Body of pancreas (tissue), 4 donors: ENCODE results near the gene C15orf40. TPM values are rescaled to one million over a fixed set of nuclear protein-coding genes. Genes with fewer than 3 reads are reported as not detected.

Experiments used
- ATAC-seq: fragments of 150-250 bp; one replicate; pipeline ENCODE4 v1.9.1; 2016
- DNase-seq, 4 donors: peaks; one replicate each; pipeline ENCODE4 v3.0.0-alpha.2; 2019
- H3K27ac ChIP-seq, 4 donors: fragments of 200-600 bp; sonication (generic); 1 replicate in 3 of 4; 2 replicates in 1 of 4; pipeline versions ENCODE4 v1.5.1 to v1.6.1; 2016 to 2019; ENCODE audit warnings: mild to moderate bottlenecking in 1 of 4, mixed read lengths in 1 of 4, moderate library complexity in 1 of 4
- H3K27me3 ChIP-seq, 2 donors: fragments of 200-600 bp; sonication (generic); one replicate each; pipeline ENCODE4 v1.6.0; 2016; ENCODE audit warnings: mild to moderate bottlenecking in 1 of 2
- H3K36me3 ChIP-seq, 2 donors: fragments of 200-600 bp; sonication (generic); replicated peaks in 1 of 2; 2 replicates each; pipeline ENCODE4 v1.5.1; 2016; ENCODE audit warnings: low read depth in 2 of 2; ENCODE audit not compliant: insufficient read depth in 1 of 2
- H3K4me1 ChIP-seq: fragments of 200-600 bp; sonication (generic); one replicate; pipeline ENCODE4 v1.6.0; 2016
- H3K4me3 ChIP-seq, 2 donors: fragments of 200-600 bp; sonication (generic); 1 replicate in 1 of 2; 2 replicates in 1 of 2; pipeline ENCODE4 v1.5.1; 2016 to 2019
- H3K9me3 ChIP-seq, 3 donors: fragments of 200-600 bp; sonication (generic); 1 replicate in 2 of 3; 2 replicates in 1 of 3; pipeline ENCODE4 v1.5.1; 2016
- POLR2A ChIP-seq, 3 donors: fragments of 450-650 bp; IDR thresholded peaks; one replicate each; pipeline ENCODE4 v1.6.1; 2016; ENCODE audit warnings: antibody characterized with exemption in 3 of 3, mild to moderate bottlenecking in 2 of 3
- WGBS, 2 donors: methylation state at CpG; one replicate each; pipeline ENCODE4 v1.1.5; 2017; 5-methylcytosine and 5-hydroxymethylcytosine counted together
- intact Hi-C: fragments of 100-400 bp; cut with DNase I; formaldehyde crosslinking; loops from one replicate; pipeline ENCODE4 v1.15.1; 2023
- total RNA-seq, 2 donors: library from RNA; depleted of rRNA; stranded (reverse); fragments of >200 nt; gene quantifications; one replicate each; pipeline ENCODE4 v1.1.0, GENCODE V29; 2016
- TF ChIP-seq, protein P1 (sequence below), 7 experiments: fragments of 450-650 bp in 4 of 7; fragments of 200-600 bp in 3 of 7; sonication (generic) in 3 of 7; IDR thresholded peaks; one replicate each; pipeline ENCODE4 v1.5.1; 2016 to 2019; ENCODE audit warnings: antibody characterized with exemption in 7 of 7

Gene C15orf40
- total RNA-seq, 2 donors from 2014 or later, result 9.3 to 9.6 TPM

DNA sequence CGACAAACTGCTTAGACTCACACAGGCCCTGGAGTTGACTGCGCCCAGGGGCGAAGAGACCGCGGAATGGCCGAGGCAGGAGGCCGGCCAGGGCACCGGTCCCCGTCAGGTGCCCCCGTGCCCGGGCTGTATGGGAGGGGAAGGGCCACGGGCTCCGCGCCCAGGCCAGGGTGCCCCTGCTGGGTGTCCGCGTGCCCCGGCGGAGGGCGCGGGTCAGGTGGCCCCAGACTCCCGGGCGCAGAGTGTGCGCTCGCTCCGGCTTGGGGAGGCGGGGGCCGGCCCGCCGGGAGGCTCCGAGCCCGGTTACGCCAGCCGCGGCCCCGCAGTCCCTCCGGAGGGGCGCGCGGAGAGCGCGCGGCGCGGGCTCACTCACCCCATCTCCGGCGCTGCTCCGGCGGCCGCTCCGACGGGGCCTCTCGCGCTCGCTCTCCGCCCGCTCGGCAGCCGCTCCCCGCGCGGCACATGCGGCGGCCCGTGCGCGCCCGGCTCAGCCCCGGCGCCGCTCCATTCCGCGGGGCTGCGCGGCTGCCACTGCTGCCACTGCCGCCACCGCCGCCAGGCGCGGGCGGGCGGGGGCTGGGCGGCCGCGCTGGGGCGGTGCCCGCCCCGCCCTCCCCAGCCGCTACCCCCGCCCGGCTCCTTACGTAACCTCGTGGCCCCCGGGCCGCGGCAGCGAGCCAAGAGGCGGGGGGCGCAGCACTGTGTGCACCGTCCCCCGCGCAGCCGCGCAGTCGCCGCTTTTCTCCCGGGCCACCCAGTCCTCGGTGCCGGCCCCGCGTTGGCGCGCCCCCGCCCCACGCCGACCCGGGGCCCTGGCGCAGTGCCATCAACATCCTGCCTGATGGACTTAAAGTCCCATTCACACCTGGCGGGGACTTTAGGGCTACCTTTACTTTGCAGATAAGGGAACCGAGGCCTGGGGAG is 59.0 kb downstream of the C15orf40 start, which contains the start of gene HOMER2:
Gene HOMER2, minus strand, starts transcription at position 563 of the 924 bp plus-strand sequence. Its CDS starts 185 bp downstream, at position 378.
- no peaks in the 10 kb centered on the region for H3K9me3 ChIP-seq
- intact Hi-C loops, result no loop called here
- peak within 1 kb of the TSS; percentile 64 to 76 for H3K4me3 ChIP-seq
- peak within 1 kb of the TSS; percentile 93 to 99 (median 96) for H3K27ac ChIP-seq
- no peaks in the 10 kb centered on the region for H3K36me3 ChIP-seq
- 0 to 1% methylated on average over 15 to 111 of the region's 119 CpGs for WGBS, 2 donors
- TF ChIP-seq, protein P1, sequence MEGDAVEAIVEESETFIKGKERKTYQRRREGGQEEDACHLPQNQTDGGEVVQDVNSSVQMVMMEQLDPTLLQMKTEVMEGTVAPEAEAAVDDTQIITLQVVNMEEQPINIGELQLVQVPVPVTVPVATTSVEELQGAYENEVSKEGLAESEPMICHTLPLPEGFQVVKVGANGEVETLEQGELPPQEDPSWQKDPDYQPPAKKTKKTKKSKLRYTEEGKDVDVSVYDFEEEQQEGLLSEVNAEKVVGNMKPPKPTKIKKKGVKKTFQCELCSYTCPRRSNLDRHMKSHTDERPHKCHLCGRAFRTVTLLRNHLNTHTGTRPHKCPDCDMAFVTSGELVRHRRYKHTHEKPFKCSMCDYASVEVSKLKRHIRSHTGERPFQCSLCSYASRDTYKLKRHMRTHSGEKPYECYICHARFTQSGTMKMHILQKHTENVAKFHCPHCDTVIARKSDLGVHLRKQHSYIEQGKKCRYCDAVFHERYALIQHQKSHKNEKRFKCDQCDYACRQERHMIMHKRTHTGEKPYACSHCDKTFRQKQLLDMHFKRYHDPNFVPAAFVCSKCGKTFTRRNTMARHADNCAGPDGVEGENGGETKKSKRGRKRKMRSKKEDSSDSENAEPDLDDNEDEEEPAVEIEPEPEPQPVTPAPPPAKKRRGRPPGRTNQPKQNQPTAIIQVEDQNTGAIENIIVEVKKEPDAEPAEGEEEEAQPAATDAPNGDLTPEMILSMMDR (IDR thresholded peaks at IDR 0.05), result peak in 2 of 7 experiments; percentile 40 to 47
- TF ChIP-seq POLR2A (IDR thresholded peaks at IDR 0.05), result peak; percentile 14 to 50 (median 30)
- peak; percentile 90 to 94 (median 92) for DNase-seq
- peaks cover 42% of the 10 kb centered on the region for H3K4me1 ChIP-seq
- ATAC-seq, result peak; percentile 83
- no peaks in the 10 kb centered on the region for H3K27me3 ChIP-seq

DNA sequence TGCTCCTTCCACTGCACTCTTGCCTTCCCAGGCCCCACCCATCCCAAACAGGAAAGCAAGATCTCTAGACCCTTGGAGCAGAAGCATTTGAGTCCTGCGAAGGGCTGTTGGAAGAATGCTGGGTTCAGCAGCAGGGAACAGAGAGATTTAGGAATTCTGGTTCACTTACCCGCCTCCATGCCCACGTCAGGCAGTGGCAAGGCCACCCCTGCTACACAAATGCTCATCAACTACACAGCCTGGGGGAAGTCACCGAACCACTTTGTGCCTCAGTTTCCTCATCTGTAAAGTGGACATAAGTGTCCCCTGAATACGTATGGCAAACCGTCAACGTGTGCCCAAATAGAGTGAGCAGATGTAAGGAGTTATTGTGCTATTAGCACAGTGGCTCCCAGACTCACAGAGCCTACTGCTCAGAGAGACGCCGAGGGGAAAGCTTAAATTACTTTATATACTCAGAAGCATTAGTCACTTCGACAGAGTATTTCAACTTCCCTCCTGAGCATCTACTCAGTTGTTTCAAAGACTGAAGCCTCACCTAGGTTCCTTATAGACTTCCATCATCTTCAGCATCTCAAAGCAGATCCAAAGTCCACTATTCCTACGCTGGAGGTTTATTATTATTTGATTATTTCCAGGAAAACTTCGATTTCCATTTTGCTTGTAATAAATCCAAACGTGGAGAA is 59.8 kb downstream of the C15orf40 start:
- 6 to 20% methylated on average over 13 of the region's 13 CpGs for WGBS, 2 donors

DNA sequence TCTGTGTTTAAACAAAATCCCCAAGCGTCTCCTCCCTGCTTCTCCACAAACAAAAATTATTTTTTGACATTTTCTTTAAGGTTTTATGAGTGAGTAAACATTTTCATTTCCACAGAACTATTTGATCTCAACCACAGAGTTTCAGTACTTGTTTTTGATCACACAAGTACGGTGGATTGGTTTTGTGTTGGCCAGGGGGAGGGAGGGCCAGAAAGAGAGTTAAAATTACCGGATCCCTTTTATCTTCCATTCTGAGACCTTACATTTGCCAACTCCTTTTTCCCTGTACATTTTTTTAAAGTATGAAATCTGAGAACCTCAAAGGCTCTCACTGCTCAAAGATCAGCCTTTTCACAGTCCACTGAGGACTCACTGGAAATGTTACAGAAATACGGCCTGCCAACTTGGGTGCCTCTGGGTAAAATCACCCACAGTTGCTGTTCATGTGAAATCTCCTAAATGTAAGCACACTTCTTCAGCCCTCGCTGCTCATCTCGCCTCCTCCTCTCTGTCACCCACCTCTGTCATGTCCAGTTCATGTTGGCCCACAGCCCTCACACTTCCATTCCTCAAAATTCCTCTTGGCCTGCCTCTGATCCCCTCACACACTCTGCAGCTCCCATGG is 60.6 kb downstream of the C15orf40 start:
- peak in 1 of 4 donors; percentile 28 for DNase-seq
- peak overlapping the region; percentile 93 to 99 (median 96) for H3K27ac ChIP-seq
- intact Hi-C loops, result no loop called here

More for the DNA sequence above, 59.8 kb downstream of the C15orf40 start:
- peak in 3 of 4 donors; percentile 27 to 31 (median 29) for DNase-seq
- H3K36me3 ChIP-seq, result no peaks in the 10 kb centered on the region
- ATAC-seq, result peak; percentile 5
- peak overlapping the region; percentile 64 to 76 for H3K4me3 ChIP-seq
- peaks cover 42% of the 10 kb centered on the region for H3K4me1 ChIP-seq
- H3K9me3 ChIP-seq, result no peaks in the 10 kb centered on the region
- TF ChIP-seq POLR2A (IDR thresholded peaks at IDR 0.05), result peak; percentile 6 to 47 (median 45)
- TF ChIP-seq, protein P1 (IDR thresholded peaks at IDR 0.05), result no peak
- intact Hi-C loops, result no loop called here
- H3K27ac ChIP-seq, result peak overlapping the region; percentile 93 to 99 (median 96)
- H3K27me3 ChIP-seq, result no peaks in the 10 kb centered on the region

DNA sequence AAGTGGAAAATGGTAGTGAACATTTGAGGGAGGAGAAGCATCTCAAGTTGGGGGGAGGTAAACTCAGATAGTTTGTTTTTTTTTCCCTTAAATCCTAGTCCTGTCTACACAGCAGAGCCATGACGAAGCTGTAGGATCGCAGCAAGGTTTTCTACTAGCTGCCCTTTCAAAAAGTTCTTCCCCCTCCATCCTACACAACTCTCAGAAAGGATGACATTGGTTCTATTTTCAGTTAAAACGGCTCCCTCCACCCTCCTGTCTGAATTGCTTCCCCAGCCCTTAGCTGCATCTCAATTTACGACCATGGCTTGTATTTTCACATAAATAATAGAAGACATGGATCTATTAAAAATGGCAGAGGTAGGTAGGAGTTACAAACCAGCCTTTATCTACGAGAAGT is 61.1 kb downstream of the C15orf40 start:
- ATAC-seq, result no peak
- 10 to 14% methylated on average over 5 of the region's 5 CpGs for WGBS, 2 donors
- intact Hi-C loops, result no loop called here

More for the DNA sequence above, 60.6 kb downstream of the C15orf40 start:
- peak in 2 of 3 donors; percentile 1 to 45 for TF ChIP-seq POLR2A (IDR thresholded peaks at IDR 0.05)
- TF ChIP-seq, protein P1 (IDR thresholded peaks at IDR 0.05), result no peak
- Histone ChIP-seq H3K4me1 (peaks cover 49% of the 10 kb centered on the region), H3K4me3 (peak overlapping the region; percentile 64 to 76), H3K9me3 (no peaks in the 10 kb centered on the region), H3K27me3 (no peaks in the 10 kb centered on the region), H3K36me3 (no peaks in the 10 kb centered on the region)
- no peak for ATAC-seq
- 11 to 13% methylated on average over 6 of the region's 6 CpGs for WGBS, 2 donors

More for the DNA sequence above, 61.1 kb downstream of the C15orf40 start:
- Histone ChIP-seq H3K27me3 (no peaks in the 10 kb centered on the region), H3K4me3 (peak overlapping the region; percentile 64 to 76), H3K9me3 (no peaks in the 10 kb centered on the region), H3K36me3 (no peaks in the 10 kb centered on the region), H3K4me1 (peaks cover 54% of the 10 kb centered on the region), H3K27ac (peak overlapping the region; percentile 93 to 99 (median 96))
- DNase-seq, result no peak
- no peak for TF ChIP-seq POLR2A (IDR thresholded peaks at IDR 0.05)
- TF ChIP-seq, protein P1 (IDR thresholded peaks at IDR 0.05), result no peak
